H1 (cell line): ENCODE results near the gene CCDC18. TPM values are rescaled to one million over a fixed set of nuclear protein-coding genes. Genes with fewer than 3 reads are reported as not detected.

Source experiments
- CTCF ChIA-PET: fragments of 300-600 bp; sonication (Branson Sonifier 250); formaldehyde crosslinking; loops from one replicate; lab custom pipeline; 2021; ENCODE audit not compliant: partially characterized antibody; lab: Charles Lee
- POLR2A ChIA-PET: fragments of 300-600 bp; sonication (Branson Sonifier 250); formaldehyde crosslinking; loops from one replicate; lab custom pipeline; 2021; ENCODE audit warnings: inconsistent platforms; ENCODE audit not compliant: partially characterized antibody; lab: Charles Lee
- DNase-seq, 2 experiments: peaks; one replicate each; pipeline versions ENCODE4 v3.0.0 to v3.0.0-alpha.2; 2010 to 2022; ENCODE audit warnings: low spot score in 2 of 2, low read depth in 1 of 2, mixed read lengths in 1 of 2
- FAIRE-seq: peaks from 2 replicates; lab custom pipeline; 2011; peaks lifted over from hg19 to GRCh38; lab: Jason Lieb, UNC
- H2AFZ ChIP-seq: 2 replicates; pipeline ENCODE4 v1.8.1; 2012; ENCODE audit warnings: low read length, inconsistent platforms
- H2AK5ac ChIP-seq: 2 replicates; pipeline ENCODE4 v1.6.1; 2013; ENCODE audit warnings: low read depth, low read length
- H2BK120ac ChIP-seq: replicated peaks from 2 replicates; pipeline ENCODE3; 2013; ENCODE audit warnings: low read depth, low read length, inconsistent platforms
- H2BK12ac ChIP-seq: 2 replicates; pipeline ENCODE4 v1.6.1; 2013; ENCODE audit warnings: low read depth, low read length
- H2BK15ac ChIP-seq: 2 replicates; pipeline ENCODE4 v1.6.1; 2013; ENCODE audit warnings: low read length
- H2BK20ac ChIP-seq: 2 replicates; pipeline ENCODE4 v1.6.1; 2013; ENCODE audit warnings: low read length
- H2BK5ac ChIP-seq: 2 replicates; pipeline ENCODE4 v1.6.1; 2013; ENCODE audit warnings: low read depth, low read length
- H3K14ac ChIP-seq: 2 replicates; pipeline ENCODE4 v1.6.1; 2013; ENCODE audit warnings: inconsistent platforms; ENCODE audit not compliant: insufficient read length
- H3K18ac ChIP-seq: 2 replicates; pipeline ENCODE4 v1.6.1; 2013; ENCODE audit warnings: low read length; ENCODE audit errors: extremely low read depth
- H3K23ac ChIP-seq: 2 replicates; pipeline ENCODE4 v1.6.1; 2013; ENCODE audit warnings: inconsistent platforms; ENCODE audit not compliant: insufficient read length
- H3K23me2 ChIP-seq: 2 replicates; pipeline ENCODE4 v1.6.1; 2013; ENCODE audit warnings: low read depth, low read length
- H3K27ac ChIP-seq: 2 replicates; pipeline ENCODE4 v1.6.1; 2011; ENCODE audit warnings: low read depth, low read length, inconsistent platforms
- H3K27me3 ChIP-seq, 4 experiments: replicated peaks in 1 of 4; 1 replicate in 1 of 4; 2 replicates in 3 of 4; pipeline versions ENCODE4 v1.6.1 to v1.8.1; 2011 to 2013; ENCODE audit warnings: low read length in 3 of 4, mild to moderate bottlenecking in 3 of 4, inconsistent platforms in 2 of 4, mixed read lengths in 2 of 4, moderate library complexity in 1 of 4; ENCODE audit not compliant: control insufficient read depth in 3 of 4, insufficient read depth in 3 of 4; ENCODE audit errors: extremely low read depth in 1 of 4
- H3K36me3 ChIP-seq, 4 experiments: 2 replicates each; pipeline versions ENCODE4 v1.6.1 to v1.8.1; 2011 to 2013; ENCODE audit warnings: mild to moderate bottlenecking in 4 of 4, low read length in 3 of 4, moderate library complexity in 2 of 4, control low read depth in 1 of 4, inconsistent platforms in 1 of 4; ENCODE audit not compliant: insufficient read depth in 4 of 4, control insufficient read depth in 2 of 4
- H3K4ac ChIP-seq: replicated peaks from 2 replicates; pipeline ENCODE3; 2013; ENCODE audit warnings: low read length, low read depth, mixed read lengths, inconsistent platforms; ENCODE audit not compliant: insufficient read length
- H3K4me1 ChIP-seq, 4 experiments: replicated peaks in 1 of 4; 1 replicate in 1 of 4; 2 replicates in 3 of 4; pipeline versions ENCODE4 v1.6.1 to v1.8.1; 2011 to 2013; ENCODE audit warnings: low read length in 3 of 4, inconsistent platforms in 2 of 4, mixed read lengths in 1 of 4; ENCODE audit not compliant: insufficient read depth in 4 of 4, control insufficient read depth in 3 of 4
- H3K4me2 ChIP-seq, 2 experiments: 2 replicates each; pipeline versions ENCODE4 v1.6.1 to v1.8.1; 2011 to 2013; ENCODE audit warnings: low read depth in 2 of 2, low read length in 2 of 2, control low read depth in 1 of 2, inconsistent platforms in 1 of 2, mild to moderate bottlenecking in 1 of 2; ENCODE audit not compliant: insufficient read depth in 1 of 2
- H3K4me3 ChIP-seq, 4 experiments: fragments of 200-600, 300-600 bp in 1 of 4; sonication (generic), shearing (Covaris generic), sonication (Bioruptor Twin) in 1 of 4; 2 replicates each; pipeline versions ENCODE4 v1.5.1 to v1.8.1; 2011 to 2016; ENCODE audit warnings: low read length in 4 of 4, low read depth in 3 of 4, control low read depth in 2 of 4, inconsistent platforms in 2 of 4, mild to moderate bottlenecking in 2 of 4, mixed read lengths in 1 of 4, moderate library complexity in 1 of 4; ENCODE audit not compliant: insufficient read depth in 2 of 4; ENCODE audit errors: extremely low read depth in 1 of 4
- H3K56ac ChIP-seq: replicated peaks from 2 replicates; pipeline ENCODE3; 2013; ENCODE audit warnings: low read depth, mild to moderate bottlenecking, mixed read lengths, low read length, inconsistent platforms; ENCODE audit not compliant: insufficient read length
- H3K79me1 ChIP-seq: 2 replicates; pipeline ENCODE4 v1.6.1; 2013; ENCODE audit warnings: low read depth, low read length, control low read depth
- H3K79me2 ChIP-seq, 2 experiments: 2 replicates each; pipeline versions ENCODE4 v1.6.1 to v1.8.1; 2012 to 2013; ENCODE audit warnings: low read length in 2 of 2, mild to moderate bottlenecking in 2 of 2, inconsistent platforms in 1 of 2; ENCODE audit not compliant: insufficient read depth in 2 of 2, control insufficient read depth in 1 of 2
- H3K9ac ChIP-seq, 4 experiments: replicated peaks in 1 of 4; 1 replicate in 1 of 4; 2 replicates in 3 of 4; pipeline versions ENCODE4 v1.6.1 to v1.8.1; 2011 to 2013; ENCODE audit warnings: low read depth in 3 of 4, low read length in 3 of 4, control low read depth in 2 of 4, mild to moderate bottlenecking in 2 of 4, moderate library complexity in 2 of 4, inconsistent platforms in 1 of 4; ENCODE audit errors: extremely low read depth in 1 of 4
- H3K9me3 ChIP-seq, 2 experiments: 2 replicates each; pipeline versions ENCODE4 v1.6.1 to v1.8.1; 2012 to 2013; ENCODE audit warnings: mild to moderate bottlenecking in 2 of 2, moderate library complexity in 2 of 2, control low read depth in 1 of 2, inconsistent platforms in 1 of 2, low read depth in 1 of 2, low read length in 1 of 2, mixed read lengths in 1 of 2; ENCODE audit not compliant: insufficient read depth in 2 of 2
- H4K20me1 ChIP-seq, 2 experiments: replicated peaks in 1 of 2; 2 replicates each; pipeline versions ENCODE3 to v1.8.1; 2011 to 2013; ENCODE audit warnings: inconsistent platforms in 2 of 2, low read length in 2 of 2, mild to moderate bottlenecking in 1 of 2; ENCODE audit not compliant: insufficient read depth in 2 of 2, control insufficient read depth in 1 of 2
- H4K5ac ChIP-seq: 2 replicates; pipeline ENCODE4 v1.6.1; 2013; ENCODE audit warnings: low read length, low read depth, mixed read lengths, inconsistent platforms; ENCODE audit not compliant: insufficient read length
- H4K8ac ChIP-seq: 2 replicates; pipeline ENCODE4 v1.8.0; 2013; ENCODE audit warnings: mild to moderate bottlenecking, moderate library complexity, low read length, inconsistent platforms; ENCODE audit not compliant: insufficient read depth; ENCODE audit errors: extremely low read depth
- H4K91ac ChIP-seq: replicated peaks from 2 replicates; pipeline ENCODE3; 2013; ENCODE audit warnings: low read length, mixed read lengths, inconsistent platforms; ENCODE audit not compliant: insufficient read length
- WGBS, 2 experiments: shearing (Covaris generic) in 1 of 2; methylation state at CpG; one replicate each; pipeline versions ENCODE4 v1.1.6 to v1.1.7; 2013 to 2015; ENCODE audit warnings: low lambda C conversion rate in 2 of 2, mixed read lengths in 2 of 2, inconsistent platforms in 1 of 2, low coverage in 1 of 2, missing lambda C conversion rate in 1 of 2; ENCODE audit not compliant: insufficient replicate concordance in 2 of 2, insufficient coverage in 1 of 2, insufficient read length in 1 of 2; ENCODE audit errors: extremely low coverage in 1 of 2, missing lambda C conversion rate in 1 of 2; 5-methylcytosine and 5-hydroxymethylcytosine counted together
- polyA plus RNA-seq, 7 experiments: library from polyadenylated mRNA; depleted of rRNA in 3 of 7; stranded (reverse) in 5 of 7; unstranded in 2 of 7; fragments of >200 nt in 5 of 7; fragments of 200-250 nt in 2 of 7; gene quantifications; 1 replicate in 5 of 7; 2 replicates in 1 of 7; 4 replicates in 1 of 7; pipeline versions ENCODE4 v1.2.1 to v1.2.3, GENCODE V29; 2011 to 2013; ENCODE audit warnings: missing spikeins in 2 of 7, mixed read lengths in 2 of 7
- total RNA-seq: library from RNA; stranded (reverse); fragmentation: NEBNext Ultra II Directional; extraction: Animal tissue kit (Norgen Biotek cat#: 25700); gene quantifications from 2 replicates; pipeline ENCODE4 v1.2.1, GENCODE V29; 2021

Gene CCDC18
- total and polyA plus RNA-seq, 2 of the 8 experiments (the other 6 are each of a cell fraction or from before 2014, with no cell fraction given), result 3.0 to 21.2 TPM

DNA sequence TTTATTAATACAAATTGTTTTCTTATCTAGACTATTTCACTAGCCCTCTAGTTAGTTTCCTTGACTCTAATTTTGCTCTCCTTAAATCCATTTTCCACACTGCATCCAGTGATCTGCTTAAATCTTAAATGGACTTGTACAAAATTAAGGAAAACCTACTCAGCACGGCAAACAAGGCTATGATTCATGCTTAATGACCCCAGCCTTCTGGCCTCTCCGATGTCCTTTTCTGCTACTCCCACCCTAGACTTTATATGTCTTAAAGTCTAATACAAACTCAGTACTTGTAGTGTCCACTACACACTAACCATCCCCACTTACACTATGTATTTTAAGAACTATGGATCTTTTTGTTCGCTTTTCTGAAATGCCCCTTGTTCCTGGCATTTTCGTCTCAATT, 2.5 kb upstream of the CCDC18 start:
- Histone ChIP-seq H3K4me2 (peak overlapping the region; percentile 80 to 97; a peak in 3 of 4 replicates), H3K36me3 (no peaks in the 10 kb centered on the region; a peak in 1 of 8 replicates), H3K27ac (no peak overlapping the region), H2AFZ (no peak overlapping the region), H3K18ac (no peak overlapping the region), H2BK120ac (no peak overlapping the region), H3K56ac (no peak overlapping the region), H3K79me2 (peaks cover 0 to 69% of the 10 kb centered on the region in 2 experiments; a peak in 2 of 4 replicates), H4K8ac (no peak overlapping the region), H3K4me1 (no peaks in the 10 kb centered on the region; a peak in 1 of 7 replicates), H3K4ac (no peak overlapping the region), H2AK5ac (no peak overlapping the region), H4K91ac (no peak overlapping the region), H3K27me3 (no peaks in the 10 kb centered on the region), H2BK15ac (no peak overlapping the region), H2BK12ac (no peak overlapping the region), H3K23ac (no peak overlapping the region), H3K9me3 (no peaks in the 10 kb centered on the region), H3K23me2 (peaks cover 5% of the 10 kb centered on the region), H3K4me3 (peak overlapping the region in 2 of 4 experiments; percentile 98 to 99; a peak in 3 of 8 replicates), H3K9ac (no peak overlapping the region; a peak in 1 of 7 replicates), H2BK5ac (no peak overlapping the region), H2BK20ac (no peak overlapping the region), H4K5ac (no peak overlapping the region), H3K14ac (no peak overlapping the region), H4K20me1 (peaks cover 0 to 2% of the 10 kb centered on the region in 2 experiments), H3K79me1 (peaks cover 4% of the 10 kb centered on the region; the same call in 1 of the 2 replicates)
- DNase-seq (no peak), FAIRE-seq (no peak)
- 90% methylated on average over 4 of the region's 4 CpGs; no CpG with 5 or more reads in 1 of the 2 experiments for WGBS, 2 experiments
- POLR2A ChIA-PET, result interaction anchor here (0.6 to 1.4 kb wide), 2 partner anchors 28 to 79 kb away, joined by 3 read pairs; no protein-coding TSS in a partner anchor
- CTCF ChIA-PET, result no interaction called here
